Neuron (in vitro differentiated cells): ENCODE results near the gene SHKBP1.
"Not testable (repeated sequence)": the region's sequence is repeated elsewhere in the genome, so short reads cannot be mapped to it uniquely, and the experiment has no call there.

Source experiments
- H2AFZ ChIP-seq: one replicate; pipeline ENCODE4 v1.6.1; 2013; ENCODE audit warnings: low read depth, mild to moderate bottlenecking, inconsistent platforms, low read length, moderate library complexity
- H3K27me3 ChIP-seq: one replicate; pipeline ENCODE4 v1.6.1; 2013; ENCODE audit warnings: low read length; ENCODE audit not compliant: insufficient read depth
- H3K36me3 ChIP-seq: one replicate; pipeline ENCODE4 v1.6.1; 2013; ENCODE audit warnings: low read length; ENCODE audit not compliant: insufficient read depth
- H3K4me1 ChIP-seq: one replicate; pipeline ENCODE4 v1.6.1; 2013; ENCODE audit warnings: low read length; ENCODE audit not compliant: insufficient read depth
- H3K4me3 ChIP-seq: 2 replicates; pipeline ENCODE4 v1.5.1; 2013; ENCODE audit warnings: mild to moderate bottlenecking, low read length, moderate library complexity
- H3K9me3 ChIP-seq: one replicate; pipeline ENCODE4 v1.6.1; 2013; ENCODE audit warnings: low read length

The SHKBP1 gene

DNA sequence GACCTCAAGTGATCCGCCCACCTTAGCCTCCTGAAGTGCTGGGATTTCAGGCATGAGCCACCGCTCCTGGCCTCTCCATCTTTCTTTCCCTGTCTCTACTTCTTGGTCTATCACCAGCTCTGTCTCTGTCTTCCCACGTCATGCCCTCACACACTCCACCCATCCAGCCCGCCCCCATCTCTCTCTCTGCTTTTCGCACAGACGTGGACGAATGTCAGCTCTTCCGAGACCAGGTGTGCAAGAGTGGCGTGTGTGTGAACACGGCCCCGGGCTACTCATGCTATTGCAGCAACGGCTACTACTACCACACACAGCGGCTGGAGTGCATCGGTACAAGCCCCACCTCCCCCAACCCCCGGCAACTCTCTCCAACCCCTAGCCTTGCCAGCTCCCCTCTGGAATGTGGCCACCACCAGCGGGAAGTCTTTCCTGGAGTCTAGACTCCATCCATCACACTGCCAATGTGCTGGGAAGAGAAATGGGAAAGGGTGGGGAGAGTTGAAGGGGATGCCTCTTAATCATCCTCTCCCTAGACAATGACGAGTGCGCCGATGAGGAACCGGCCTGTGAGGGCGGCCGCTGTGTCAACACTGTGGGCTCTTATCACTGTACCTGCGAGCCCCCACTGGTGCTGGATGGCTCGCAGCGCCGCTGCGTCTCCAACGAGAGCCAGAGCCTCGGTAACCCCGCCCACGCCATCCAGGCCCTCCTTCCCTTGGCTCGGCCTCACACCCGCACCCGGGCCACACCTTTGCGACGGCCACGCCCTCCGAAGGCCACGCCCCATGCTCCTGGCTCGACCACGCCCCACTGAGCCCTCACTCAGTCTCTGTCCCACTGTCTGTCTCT lies 47.0 kb downstream of the SHKBP1 start:
- Histone ChIP-seq H3K27me3 (no peaks in the 10 kb centered on the region), H3K9me3 (no peaks in the 10 kb centered on the region), H3K36me3 (peaks cover 69% of the 10 kb centered on the region), H3K4me1 (no peaks in the 10 kb centered on the region), H3K4me3 (no peak overlapping the region), H2AFZ (no peak overlapping the region)

DNA sequence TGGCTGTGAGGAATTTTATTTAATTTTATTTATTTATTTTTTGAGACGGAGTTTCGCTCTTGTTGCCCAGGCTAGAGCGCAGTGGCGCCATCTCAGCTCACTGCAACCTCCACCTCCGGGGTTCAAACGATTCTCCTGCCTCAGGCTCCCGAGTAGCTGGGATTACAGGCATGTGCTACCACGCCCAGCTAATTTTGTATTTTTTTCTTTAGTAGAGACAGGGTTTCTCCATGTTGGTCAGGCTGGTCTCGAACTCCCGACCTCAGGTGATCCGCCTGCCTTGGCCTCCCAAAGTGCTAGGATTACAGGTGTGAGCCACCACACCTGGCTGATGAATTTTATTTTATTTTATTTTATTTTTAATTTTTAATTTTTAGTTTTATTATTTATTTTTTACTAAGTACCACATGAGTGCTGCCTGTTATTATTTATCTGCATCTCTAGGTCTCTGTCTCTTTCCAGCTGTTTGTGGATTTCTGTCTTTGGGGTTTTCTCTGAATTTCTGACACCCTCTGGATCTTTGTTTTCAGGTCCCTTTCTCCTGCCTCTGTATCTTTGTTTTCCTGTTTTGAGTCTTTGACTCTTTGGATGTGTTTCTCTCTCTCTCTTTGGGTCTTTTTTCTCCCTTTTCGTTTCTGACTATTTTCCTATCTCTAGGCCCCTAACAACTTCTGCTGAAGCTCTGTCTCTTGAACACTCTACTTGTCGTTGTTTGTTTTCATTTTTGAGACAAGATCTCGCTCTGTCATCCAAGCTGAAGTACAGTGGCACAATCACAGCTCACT lies 47.9 kb downstream of the SHKBP1 start:
- peaks cover 63% of the 10 kb centered on the region for H3K36me3 ChIP-seq
- H3K4me1 ChIP-seq, H3K4me3 ChIP-seq: not testable (repeated sequence)

DNA sequence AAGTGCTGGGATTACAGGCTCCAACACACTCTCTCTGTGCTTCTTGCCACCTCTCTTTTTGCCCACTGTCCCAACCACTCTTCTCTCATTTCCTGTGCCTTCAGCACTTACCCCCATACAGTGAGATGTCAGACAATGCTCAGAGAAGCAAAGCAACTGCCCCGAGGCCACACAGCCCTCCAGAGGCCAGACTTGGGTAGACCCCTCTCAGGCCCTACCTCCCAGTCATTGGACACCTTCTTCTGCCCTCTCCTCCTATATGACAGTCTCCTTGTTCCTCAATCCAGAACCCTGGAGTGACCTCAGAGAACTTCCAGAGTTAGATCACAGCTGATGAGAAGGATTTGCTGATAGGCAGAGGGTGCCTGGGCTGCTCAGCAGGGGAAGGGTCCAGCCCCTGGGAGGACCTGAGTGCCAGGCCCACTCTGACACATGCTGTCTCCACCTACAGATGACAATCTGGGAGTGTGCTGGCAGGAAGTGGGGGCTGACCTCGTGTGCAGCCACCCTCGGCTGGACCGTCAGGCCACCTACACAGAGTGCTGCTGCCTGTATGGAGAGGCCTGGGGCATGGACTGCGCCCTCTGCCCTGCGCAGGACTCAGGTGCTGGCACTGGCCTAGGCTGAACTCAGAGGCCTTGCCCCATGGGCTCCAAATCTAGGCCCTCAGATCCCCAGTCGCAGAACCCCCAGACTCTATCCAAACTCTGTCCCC lies 48.9 kb downstream of the SHKBP1 start:
- Histone ChIP-seq H3K27me3 (no peaks in the 10 kb centered on the region), H3K4me3 (no peak overlapping the region), H3K36me3 (peaks cover 63% of the 10 kb centered on the region), H2AFZ (no peak overlapping the region), H3K9me3 (no peaks in the 10 kb centered on the region), H3K4me1 (no peaks in the 10 kb centered on the region)

More for the DNA sequence above, 47.9 kb downstream of the SHKBP1 start:
- H3K9me3 ChIP-seq, H2AFZ ChIP-seq, H3K27me3 ChIP-seq: not testable (repeated sequence)

DNA sequence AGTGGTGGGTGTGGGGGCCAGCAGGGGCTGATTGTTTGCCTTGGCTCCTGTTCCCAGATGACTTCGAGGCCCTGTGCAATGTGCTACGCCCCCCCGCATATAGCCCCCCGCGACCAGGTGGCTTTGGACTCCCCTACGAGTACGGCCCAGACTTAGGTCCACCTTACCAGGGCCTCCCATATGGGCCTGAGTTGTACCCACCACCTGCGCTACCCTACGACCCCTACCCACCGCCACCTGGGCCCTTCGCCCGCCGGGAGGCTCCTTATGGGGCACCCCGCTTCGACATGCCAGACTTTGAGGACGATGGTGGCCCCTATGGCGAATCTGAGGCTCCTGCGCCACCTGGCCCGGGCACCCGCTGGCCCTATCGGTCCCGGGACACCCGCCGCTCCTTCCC lies 50.2 kb downstream of the SHKBP1 start:
- Histone ChIP-seq H3K4me3 (no peak overlapping the region), H3K9me3 (no peaks in the 10 kb centered on the region), H2AFZ (no peak overlapping the region), H3K4me1 (peaks cover 3% of the 10 kb centered on the region), H3K27me3 (no peaks in the 10 kb centered on the region), H3K36me3 (peaks cover 56% of the 10 kb centered on the region)

DNA sequence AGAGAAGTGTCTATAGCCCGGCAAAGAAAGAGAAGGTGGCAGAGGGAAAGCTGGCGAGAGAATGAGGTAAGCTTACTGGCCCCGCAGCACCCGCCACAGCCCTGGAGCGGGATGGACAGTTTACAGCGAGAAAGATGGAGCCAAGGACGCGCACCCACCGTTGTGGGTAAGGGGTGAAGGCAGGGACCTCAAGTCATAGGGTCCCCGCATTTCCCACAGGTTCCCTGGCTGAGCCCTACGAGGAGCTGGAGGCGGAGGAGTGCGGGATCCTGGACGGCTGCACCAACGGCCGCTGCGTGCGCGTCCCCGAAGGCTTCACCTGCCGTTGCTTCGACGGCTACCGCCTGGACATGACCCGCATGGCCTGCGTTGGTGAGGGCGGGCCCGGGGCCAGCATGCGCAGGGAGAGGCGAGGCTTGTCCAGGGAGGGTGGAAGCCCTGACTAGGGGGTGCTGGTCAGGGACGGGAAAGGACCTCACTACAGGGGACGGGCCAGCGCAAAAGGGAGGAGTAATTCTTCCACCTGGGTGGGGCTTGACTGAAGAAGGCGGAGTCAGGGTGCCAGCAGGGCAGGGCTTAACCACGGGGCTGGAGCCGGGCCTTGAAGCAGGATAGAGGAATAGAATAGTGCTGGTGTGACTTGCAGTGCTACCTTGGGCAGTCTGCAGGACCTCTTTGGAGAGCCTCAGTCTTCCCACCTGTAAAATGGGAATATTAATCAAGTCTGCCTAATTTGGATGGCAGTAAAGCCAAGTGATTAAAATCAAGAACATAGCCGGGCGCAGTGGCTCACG lies 51.0 kb downstream of the SHKBP1 start:
- peaks cover 48% of the 10 kb centered on the region for H3K36me3 ChIP-seq
- H3K4me3 ChIP-seq, result no peak overlapping the region
- no peaks in the 10 kb centered on the region for H3K27me3 ChIP-seq
- peaks cover 9% of the 10 kb centered on the region for H3K4me1 ChIP-seq
- H3K9me3 ChIP-seq, result no peaks in the 10 kb centered on the region
- no peak overlapping the region for H2AFZ ChIP-seq

DNA sequence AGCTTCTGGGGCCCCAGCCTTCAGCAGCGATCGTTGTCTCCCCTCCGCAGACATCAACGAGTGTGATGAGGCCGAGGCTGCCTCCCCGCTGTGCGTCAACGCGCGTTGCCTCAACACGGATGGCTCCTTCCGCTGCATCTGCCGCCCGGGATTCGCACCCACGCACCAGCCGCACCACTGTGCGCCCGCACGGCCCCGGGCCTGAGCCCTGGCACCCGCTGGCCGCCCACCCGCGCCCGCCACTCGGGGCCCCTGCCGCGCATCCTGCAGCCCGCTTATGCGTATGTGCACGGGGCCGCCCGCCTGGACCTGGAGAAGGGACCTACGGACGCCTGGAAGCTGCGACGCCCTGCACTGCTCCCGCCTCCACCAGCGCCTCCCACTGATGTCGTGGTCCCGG lies 52.7 kb downstream of the SHKBP1 start:
- no peak overlapping the region for H3K4me3 ChIP-seq
- H3K4me1 ChIP-seq, result peaks cover 11% of the 10 kb centered on the region
- no peaks in the 10 kb centered on the region for H3K9me3 ChIP-seq
- H3K36me3 ChIP-seq, result peaks cover 34% of the 10 kb centered on the region
- no peaks in the 10 kb centered on the region for H3K27me3 ChIP-seq
- no peak overlapping the region for H2AFZ ChIP-seq

DNA sequence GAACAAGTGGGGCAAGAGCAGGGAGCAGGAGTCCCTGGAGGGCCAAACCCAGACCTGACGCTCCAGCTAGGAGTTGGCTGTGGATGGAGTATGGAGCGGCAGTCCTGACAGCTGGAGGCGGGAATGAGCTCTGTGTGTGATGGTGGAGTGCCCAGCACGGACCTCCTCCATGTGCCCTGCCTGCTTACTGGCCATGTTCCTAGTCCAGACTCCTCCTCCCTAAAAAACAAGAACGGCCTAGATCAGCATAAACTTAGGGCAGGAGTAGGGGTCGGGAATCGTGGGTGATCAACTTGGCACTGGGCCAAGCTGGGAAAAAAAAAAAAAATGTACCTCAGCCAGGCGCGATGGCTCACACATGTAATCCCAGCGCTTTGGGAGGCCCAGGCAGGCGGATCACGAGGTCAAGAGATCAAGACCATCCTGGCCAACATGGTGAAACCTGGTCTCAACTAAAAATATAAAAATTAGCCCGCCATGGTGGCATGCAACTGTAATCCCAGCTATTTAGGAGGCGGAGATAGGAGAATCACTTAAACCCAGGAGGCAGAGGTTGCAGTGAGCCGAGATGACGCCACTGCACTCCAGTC lies 54.0 kb downstream of the SHKBP1 start:
- Histone ChIP-seq H3K36me3 (peaks cover 26% of the 10 kb centered on the region), H3K4me3 (no peak overlapping the region), H3K4me1 (peaks cover 11% of the 10 kb centered on the region), H2AFZ (no peak overlapping the region), H3K9me3 (no peaks in the 10 kb centered on the region), H3K27me3 (no peaks in the 10 kb centered on the region)

DNA sequence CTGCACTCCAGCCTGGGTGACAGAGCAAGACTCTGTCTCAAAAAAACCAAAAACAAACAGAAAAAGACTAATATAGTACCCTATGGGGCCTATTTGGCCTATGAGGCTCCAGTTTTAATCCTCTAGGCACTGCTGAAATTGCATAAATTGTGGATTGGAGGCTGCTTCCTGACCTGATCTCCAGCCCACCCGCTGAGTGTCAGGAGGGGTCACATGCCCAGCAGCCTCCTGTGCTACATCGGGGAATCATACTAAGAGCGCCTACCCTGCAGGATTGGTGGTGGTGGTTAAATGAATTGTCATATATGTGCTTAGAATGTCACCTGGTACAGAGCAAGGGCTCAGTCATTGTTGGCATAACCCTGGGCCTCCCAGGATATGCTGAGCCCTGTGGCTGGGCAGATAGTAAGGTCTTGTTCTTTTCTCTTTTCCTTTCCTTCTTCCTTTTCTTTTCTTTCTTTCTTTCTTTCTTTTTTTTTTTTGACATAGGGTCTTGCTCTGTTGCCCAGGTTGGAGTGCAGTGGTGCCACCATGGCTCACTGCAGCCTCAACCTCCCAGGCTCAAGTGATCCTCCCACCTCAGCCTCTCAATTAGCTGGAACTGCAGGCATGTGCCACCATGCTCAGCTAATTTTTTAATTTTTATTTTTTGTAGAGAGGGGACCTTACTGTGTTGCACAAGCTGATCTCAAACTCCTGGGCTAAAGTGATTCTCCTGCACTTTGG lies 55.8 kb downstream of the SHKBP1 start:
- Histone ChIP-seq H3K9me3 (no peaks in the 10 kb centered on the region), H3K4me1 (peaks cover 11% of the 10 kb centered on the region)

DNA sequence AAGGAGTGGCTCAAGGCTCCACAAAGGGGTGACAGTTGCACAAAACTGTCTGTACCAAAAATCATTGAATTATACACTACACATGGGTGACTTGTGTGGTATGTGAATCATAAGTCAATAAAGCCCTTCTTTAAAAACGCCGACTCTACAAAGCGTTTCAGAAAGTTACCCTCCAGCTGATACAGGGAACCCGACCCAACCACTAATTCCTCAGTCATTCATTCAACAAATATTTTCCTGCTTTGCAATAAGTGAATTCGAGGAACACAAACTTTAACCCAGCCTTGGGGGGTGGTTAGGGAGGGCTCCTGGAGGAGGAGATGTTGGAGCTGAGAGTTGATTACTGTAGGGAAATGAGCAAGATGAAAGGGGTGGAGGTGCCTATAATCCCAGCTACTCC lies 56.5 kb downstream of the SHKBP1 start:
- H3K27me3 ChIP-seq, result no peaks in the 10 kb centered on the region

More for the DNA sequence above, 55.8 kb downstream of the SHKBP1 start:
- Histone ChIP-seq H3K4me3 (no peak overlapping the region), H2AFZ (no peak overlapping the region), H3K27me3 (no peaks in the 10 kb centered on the region), H3K36me3 (peaks cover 17% of the 10 kb centered on the region)

DNA sequence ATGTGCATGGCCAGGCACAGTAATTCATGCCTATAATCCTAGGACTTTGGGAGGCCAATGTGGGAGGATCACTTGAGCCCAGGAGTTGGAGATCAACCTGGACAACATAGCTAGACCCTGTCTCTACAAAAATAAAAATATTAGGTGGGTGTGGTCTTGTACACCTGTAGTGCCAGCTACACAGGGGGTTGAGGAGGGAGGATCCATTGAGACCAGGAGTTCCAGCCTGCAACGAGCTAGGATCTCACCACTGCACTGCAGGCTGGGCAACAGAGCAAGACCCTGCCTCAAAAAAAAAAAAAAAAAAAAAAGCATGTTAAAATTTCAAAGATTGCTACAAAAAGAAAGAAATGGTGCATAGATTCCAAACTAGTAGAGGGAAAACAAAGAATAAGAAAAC lies 61.7 kb downstream of the SHKBP1 start:
- Histone ChIP-seq H3K9me3 (no peaks in the 10 kb centered on the region), H3K36me3 (no peaks in the 10 kb centered on the region), H3K4me1 (peaks cover 2% of the 10 kb centered on the region), H3K4me3 (no peak overlapping the region), H2AFZ (no peak overlapping the region), H3K27me3 (no peaks in the 10 kb centered on the region)

More for the DNA sequence above, 56.5 kb downstream of the SHKBP1 start:
- H3K4me1 ChIP-seq, result peaks cover 11% of the 10 kb centered on the region
- H3K9me3 ChIP-seq, result no peaks in the 10 kb centered on the region
- peaks cover 12% of the 10 kb centered on the region for H3K36me3 ChIP-seq
- no peak overlapping the region for H3K4me3 ChIP-seq
- no peak overlapping the region for H2AFZ ChIP-seq

DNA sequence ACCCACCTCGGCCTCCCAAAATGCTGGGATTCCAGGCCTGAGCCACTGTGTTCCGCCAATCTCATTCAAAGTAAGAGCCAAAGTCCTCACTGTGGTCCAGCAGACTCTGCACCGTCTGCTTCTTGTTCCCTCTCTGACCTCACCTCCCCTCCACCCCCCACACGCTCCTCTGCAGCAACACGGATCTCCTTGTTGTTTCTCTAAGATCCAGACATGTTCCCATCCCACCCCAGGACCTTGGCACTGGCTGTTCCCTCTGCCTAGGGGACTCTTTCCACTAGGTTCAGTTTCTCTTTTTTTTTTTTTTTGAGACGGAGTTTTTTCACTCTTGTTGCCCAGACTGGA lies 62.9 kb downstream of the SHKBP1 start:
- H3K36me3 ChIP-seq, result no peaks in the 10 kb centered on the region
- H3K4me1 ChIP-seq, result peaks cover 2% of the 10 kb centered on the region
- no peak overlapping the region for H2AFZ ChIP-seq
- no peaks in the 10 kb centered on the region for H3K27me3 ChIP-seq
- no peaks in the 10 kb centered on the region for H3K9me3 ChIP-seq
- H3K4me3 ChIP-seq, result no peak overlapping the region

DNA sequence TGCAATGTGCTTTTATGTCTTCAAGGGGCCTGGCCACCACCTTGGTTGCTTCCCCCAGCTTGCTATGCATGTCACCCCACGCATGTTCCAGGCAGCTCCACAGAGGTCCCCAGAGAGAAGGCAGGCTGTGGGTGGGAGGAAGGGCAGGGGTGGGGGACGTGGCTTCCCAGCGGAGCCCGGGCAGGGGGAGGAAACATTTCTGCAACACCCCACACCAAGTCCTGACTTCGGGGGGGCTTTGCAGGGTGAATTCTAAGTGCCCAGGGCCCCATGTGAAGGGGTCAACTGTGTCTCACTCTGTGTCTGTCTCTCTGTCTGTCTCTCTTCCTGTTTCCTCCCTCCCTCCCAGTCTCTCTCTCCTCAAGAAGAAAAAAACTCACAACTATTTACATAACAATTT lies 64.1 kb downstream of the SHKBP1 start:
- no peaks in the 10 kb centered on the region for H3K36me3 ChIP-seq
- H3K27me3 ChIP-seq, result no peaks in the 10 kb centered on the region
- no peaks in the 10 kb centered on the region for H3K9me3 ChIP-seq
- H2AFZ ChIP-seq, result no peak overlapping the region
- peaks cover 3% of the 10 kb centered on the region for H3K4me1 ChIP-seq
- H3K4me3 ChIP-seq, result no peak overlapping the region
